ENCODE data around the gene NCOA1. TPM values are rescaled to one million over a fixed set of nuclear protein-coding genes. Genes with fewer than 3 reads are reported as not detected.
"Not testable (repeated sequence)": the region's sequence is repeated elsewhere in the genome, so short reads cannot be mapped to it uniquely, and the experiment has no call there.

The NCOA1 gene
- polyA plus RNA-seq, 1 donor from 2014 or later: 23.0 TPM

GRCh38 chr2:24548058-24548457 lies 57.0 kb downstream of the NCOA1 start:
- Histone ChIP-seq H3K4me2 (ENCODE audit: low read length) (no peak overlapping the region), H3K27ac (ENCODE audit: low read length) (no peak overlapping the region), H3F3A (ENCODE audit: insufficient read depth, low read length, poor library complexity, severe bottlenecking) (no peaks in the 10 kb centered on the region), H2AFZ (ENCODE audit: low read depth, low read length) (no peak overlapping the region), H3K79me2 (replicated peaks; ENCODE audit: insufficient read depth, low read length) (peaks cover 25% of the 10 kb centered on the region), H3K27me3 (ENCODE audit: insufficient read depth, low read depth, low read length) (no peaks in the 10 kb centered on the region), H3K4me3 (ENCODE audit: low read length) (no peak overlapping the region), H3K9me2 (ENCODE audit: insufficient read depth, low read length) (no peaks in the 10 kb centered on the region), H3K9ac (ENCODE audit: low read length) (no peak overlapping the region), H4K20me1 (ENCODE audit: insufficient read depth) (no peaks in the 10 kb centered on the region), H3K36me3 (ENCODE audit: insufficient read depth, low read length) (no peaks in the 10 kb centered on the region), H3K9me3 (ENCODE audit: low read length) (peaks cover 5% of the 10 kb centered on the region)
- TF ChIP-seq MXI1 (conservative IDR thresholded peaks at IDR 0.05; ENCODE audit: poor library complexity, severe bottlenecking) (no peak), REST (IDR thresholded peaks at IDR 0.05; ENCODE audit: borderline replicate concordance) (no peak), TAF1 (IDR thresholded peaks at IDR 0.05; ENCODE audit: low read depth) (no peak), EZH2 (IDR thresholded peaks at IDR 0.05; ENCODE audit: borderline replicate concordance, insufficient read depth, low read length, poor library complexity, severe bottlenecking) (no peak), EP300 (conservative IDR thresholded peaks at IDR 0.05; ENCODE audit: poor library complexity, severe bottlenecking) (no peak), RAD21 (conservative IDR thresholded peaks at IDR 0.05) (no peak)
- TF ChIP-seq, protein P1, sequence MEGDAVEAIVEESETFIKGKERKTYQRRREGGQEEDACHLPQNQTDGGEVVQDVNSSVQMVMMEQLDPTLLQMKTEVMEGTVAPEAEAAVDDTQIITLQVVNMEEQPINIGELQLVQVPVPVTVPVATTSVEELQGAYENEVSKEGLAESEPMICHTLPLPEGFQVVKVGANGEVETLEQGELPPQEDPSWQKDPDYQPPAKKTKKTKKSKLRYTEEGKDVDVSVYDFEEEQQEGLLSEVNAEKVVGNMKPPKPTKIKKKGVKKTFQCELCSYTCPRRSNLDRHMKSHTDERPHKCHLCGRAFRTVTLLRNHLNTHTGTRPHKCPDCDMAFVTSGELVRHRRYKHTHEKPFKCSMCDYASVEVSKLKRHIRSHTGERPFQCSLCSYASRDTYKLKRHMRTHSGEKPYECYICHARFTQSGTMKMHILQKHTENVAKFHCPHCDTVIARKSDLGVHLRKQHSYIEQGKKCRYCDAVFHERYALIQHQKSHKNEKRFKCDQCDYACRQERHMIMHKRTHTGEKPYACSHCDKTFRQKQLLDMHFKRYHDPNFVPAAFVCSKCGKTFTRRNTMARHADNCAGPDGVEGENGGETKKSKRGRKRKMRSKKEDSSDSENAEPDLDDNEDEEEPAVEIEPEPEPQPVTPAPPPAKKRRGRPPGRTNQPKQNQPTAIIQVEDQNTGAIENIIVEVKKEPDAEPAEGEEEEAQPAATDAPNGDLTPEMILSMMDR (IDR thresholded peaks at IDR 0.05; ENCODE audit: poor library complexity, severe bottlenecking): no peak

GRCh38 chr2:24550301-24550700 lies 59.2 kb downstream of the NCOA1 start:
- peaks cover 24% of the 10 kb centered on the region for H3K79me2 ChIP-seq (replicated peaks; ENCODE audit: insufficient read depth, low read length)

DNA sequence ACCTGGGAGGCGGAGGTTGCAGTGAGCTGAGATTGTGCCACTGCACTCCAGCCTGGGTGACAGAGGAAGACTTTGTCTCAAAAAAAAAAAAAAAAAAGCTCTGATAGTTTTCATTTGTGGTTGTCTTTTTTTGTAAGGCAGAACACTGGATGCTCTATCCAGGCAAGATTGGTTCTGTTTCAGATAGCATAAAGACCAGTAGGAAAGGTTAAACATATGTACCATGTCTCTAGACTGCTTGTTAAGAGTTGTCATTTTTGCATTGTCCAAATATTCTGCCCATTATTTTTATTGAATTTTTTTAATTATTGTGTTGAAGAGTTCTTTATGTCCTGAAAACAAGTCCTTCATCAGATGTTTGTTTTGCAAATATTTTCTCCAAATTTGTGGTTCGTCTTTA lies 60.0 kb downstream of the NCOA1 start:
- H3K4me3 ChIP-seq (ENCODE audit: low read length): no peak overlapping the region
- no peaks in the 10 kb centered on the region for H3K27me3 ChIP-seq (ENCODE audit: insufficient read depth, low read depth, low read length)
- no peaks in the 10 kb centered on the region for H3K36me3 ChIP-seq (ENCODE audit: insufficient read depth, low read length)
- no peak overlapping the region for H3K9ac ChIP-seq (ENCODE audit: low read length)
- no peak overlapping the region for H2AFZ ChIP-seq (ENCODE audit: low read depth, low read length)
- no peaks in the 10 kb centered on the region for H3K9me2 ChIP-seq (ENCODE audit: insufficient read depth, low read length)
- TF ChIP-seq RAD21 (conservative IDR thresholded peaks at IDR 0.05) (no peak), TAF1 (IDR thresholded peaks at IDR 0.05; ENCODE audit: low read depth) (no peak), POLR2AphosphoS5 (IDR thresholded peaks at IDR 0.05) (no peak), EP300 (conservative IDR thresholded peaks at IDR 0.05; ENCODE audit: poor library complexity, severe bottlenecking) (no peak), EZH2 (IDR thresholded peaks at IDR 0.05; ENCODE audit: borderline replicate concordance, insufficient read depth, low read length, poor library complexity, severe bottlenecking) (no peak), MXI1 (conservative IDR thresholded peaks at IDR 0.05; ENCODE audit: poor library complexity, severe bottlenecking) (no peak), REST (IDR thresholded peaks at IDR 0.05; ENCODE audit: borderline replicate concordance) (no peak), SMC3 (conservative IDR thresholded peaks at IDR 0.05; ENCODE audit: poor library complexity) (no peak)
- TF ChIP-seq, protein P1 (IDR thresholded peaks at IDR 0.05; ENCODE audit: poor library complexity, severe bottlenecking): no peak
- H3K79me2 ChIP-seq (replicated peaks; ENCODE audit: insufficient read depth, low read length): peaks cover 22% of the 10 kb centered on the region
- no peaks in the 10 kb centered on the region for H3K9me3 ChIP-seq (ENCODE audit: low read length)
- H4K20me1 ChIP-seq (ENCODE audit: insufficient read depth): no peaks in the 10 kb centered on the region
- H3K27ac ChIP-seq (ENCODE audit: low read length): no peak overlapping the region
- no peak overlapping the region for H3K4me2 ChIP-seq (ENCODE audit: low read length)
- H3F3A ChIP-seq (ENCODE audit: insufficient read depth, low read length, poor library complexity, severe bottlenecking): no peaks in the 10 kb centered on the region

More at GRCh38 chr2:24550301-24550700, 59.2 kb downstream of the NCOA1 start:
- H3K4me3 ChIP-seq (ENCODE audit: low read length); H3K36me3 ChIP-seq (ENCODE audit: insufficient read depth, low read length); H3F3A ChIP-seq (ENCODE audit: insufficient read depth, low read length, poor library complexity, severe bottlenecking); H3K9ac ChIP-seq (ENCODE audit: low read length); H3K9me3 ChIP-seq (ENCODE audit: low read length); H4K20me1 ChIP-seq (ENCODE audit: insufficient read depth); H3K9me2 ChIP-seq (ENCODE audit: insufficient read depth, low read length); H3K27ac ChIP-seq (ENCODE audit: low read length); H3K27me3 ChIP-seq (ENCODE audit: insufficient read depth, low read depth, low read length); H2AFZ ChIP-seq (ENCODE audit: low read depth, low read length); H3K4me2 ChIP-seq (ENCODE audit: low read length): not testable (repeated sequence)
